DMS153 (cell line): ENCODE measurements around the gene ZDHHC11.
"Not testable (repeated sequence)": the region's sequence is repeated elsewhere in the genome, so short reads cannot be mapped to it uniquely, and the experiment has no call there.

ENCODE experiments used
- DNase-seq: peaks from one replicate; lab custom pipeline; 2025; lab: John Stamatoyannopoulos, UW

ZDHHC11 gene

GRCh38 chr5:801472-801871, 49.3 kb downstream of the ZDHHC11 start:
- no peak for DNase-seq

DNA sequence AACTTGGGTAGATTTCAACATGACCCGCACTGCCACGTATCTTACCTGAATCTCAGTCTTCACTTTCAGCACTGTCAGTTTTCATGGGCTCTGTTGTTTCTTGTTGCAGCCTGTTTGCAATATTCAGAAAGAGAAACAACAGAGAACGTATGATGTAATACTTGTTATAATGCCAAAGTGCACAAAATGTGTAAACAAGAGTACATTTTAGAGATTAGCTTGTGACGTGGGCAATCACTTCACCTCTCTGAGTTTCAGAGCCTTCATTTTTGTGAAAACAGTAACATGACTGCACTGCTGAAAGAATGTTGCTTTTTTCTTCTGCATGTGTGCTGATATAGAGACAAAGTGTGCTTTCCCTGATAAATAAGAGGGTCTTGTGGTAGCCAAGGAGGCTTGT, 49.7 kb downstream of the ZDHHC11 start:
- not testable (repeated sequence) for DNase-seq

DNA sequence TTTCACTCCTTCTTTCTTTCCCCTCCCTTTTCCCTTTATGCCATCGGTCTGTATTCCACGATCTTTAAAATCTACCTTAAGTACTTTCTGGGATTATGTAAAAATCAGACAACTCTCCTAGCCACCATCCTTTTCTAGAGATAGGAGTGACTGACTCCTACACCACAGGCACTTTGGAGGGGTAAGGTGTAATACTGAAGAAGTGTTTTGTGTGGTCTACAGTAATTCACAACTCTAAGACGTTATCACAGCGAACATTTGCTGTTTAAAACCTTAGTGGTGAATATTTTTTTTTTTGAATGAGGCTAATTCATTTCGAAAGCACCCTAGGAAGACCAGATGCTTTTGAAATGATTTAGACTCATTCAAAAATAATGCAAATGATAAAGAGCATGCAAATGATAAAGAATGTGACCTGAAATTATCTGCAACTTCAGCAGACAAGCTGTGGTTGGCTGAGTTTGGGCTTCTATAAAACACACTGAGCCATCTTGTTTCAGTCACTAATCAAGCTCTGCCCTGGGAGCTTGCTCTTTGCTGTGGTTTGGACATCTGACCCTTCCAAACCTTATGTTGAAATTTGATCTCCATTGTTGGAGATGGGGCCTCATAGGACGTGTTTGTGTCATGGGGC, 52.2 kb downstream of the ZDHHC11 start:
- not testable (repeated sequence) for DNase-seq

DNA sequence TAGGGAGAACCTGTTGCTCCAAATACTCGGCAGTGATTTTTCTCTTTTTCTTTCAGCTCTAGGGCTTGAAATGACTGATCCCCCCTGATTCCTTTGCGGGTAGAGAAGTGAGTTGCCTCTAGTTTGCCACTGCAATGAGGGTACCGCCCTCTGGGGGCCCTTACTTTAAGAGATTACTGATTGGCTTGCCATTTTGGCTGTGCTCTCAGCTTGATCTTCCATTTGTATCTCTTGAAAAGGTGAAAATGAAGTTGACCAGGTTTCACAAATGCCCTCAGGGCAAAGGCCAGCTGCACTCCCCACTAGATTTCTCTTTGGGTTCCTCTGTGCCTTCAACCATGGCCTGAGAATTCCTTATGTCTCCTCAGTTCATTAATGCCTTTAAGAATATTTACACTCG, 52.8 kb downstream of the ZDHHC11 start:
- not testable (repeated sequence) for DNase-seq

DNA sequence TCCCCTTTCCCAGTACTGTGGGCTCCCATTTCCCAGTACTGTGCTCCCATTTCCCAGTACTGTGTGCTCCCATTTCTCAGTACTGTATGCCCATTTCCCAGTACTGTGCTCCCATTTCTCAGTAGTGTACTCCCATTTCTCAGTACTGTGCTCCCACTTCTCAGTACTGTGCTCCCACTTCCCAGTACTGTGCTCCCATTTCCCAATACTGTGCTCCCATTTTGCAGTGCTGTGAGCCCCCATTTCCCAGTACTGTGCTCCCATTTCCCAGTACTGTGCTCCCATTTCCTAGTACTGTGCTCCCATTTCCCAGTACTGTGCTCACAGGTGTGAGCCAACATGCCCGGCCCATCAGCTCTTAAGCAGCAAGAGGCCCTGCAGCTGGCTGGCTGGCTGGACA, 54.9 kb downstream of the ZDHHC11 start:
- DNase-seq = not testable (repeated sequence)

DNA sequence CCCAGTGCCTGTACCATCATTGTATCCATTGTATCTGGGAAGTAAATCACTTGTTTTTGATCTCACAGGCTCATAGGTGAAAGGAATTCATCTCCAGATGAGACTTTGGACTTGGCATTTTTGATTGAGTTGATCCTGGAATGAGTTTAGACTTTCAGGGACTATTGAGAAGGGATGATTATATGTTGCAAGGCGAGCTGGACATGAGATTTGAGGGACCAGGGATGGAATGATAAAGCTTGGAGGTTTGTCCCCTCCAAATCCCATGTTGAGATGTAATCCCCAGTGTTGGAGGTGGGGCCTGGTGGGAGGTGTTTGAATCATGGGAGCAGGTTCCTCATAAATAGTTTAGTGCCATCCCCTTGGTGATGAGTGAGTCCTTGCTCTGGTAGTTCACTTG, 55.8 kb downstream of the ZDHHC11 start:
- DNase-seq = not testable (repeated sequence)

- not testable (repeated sequence) for DNase-seq
Observed at GRCh38 chr5:788703-789102, 62.1 kb downstream of the ZDHHC11 start.

DNA sequence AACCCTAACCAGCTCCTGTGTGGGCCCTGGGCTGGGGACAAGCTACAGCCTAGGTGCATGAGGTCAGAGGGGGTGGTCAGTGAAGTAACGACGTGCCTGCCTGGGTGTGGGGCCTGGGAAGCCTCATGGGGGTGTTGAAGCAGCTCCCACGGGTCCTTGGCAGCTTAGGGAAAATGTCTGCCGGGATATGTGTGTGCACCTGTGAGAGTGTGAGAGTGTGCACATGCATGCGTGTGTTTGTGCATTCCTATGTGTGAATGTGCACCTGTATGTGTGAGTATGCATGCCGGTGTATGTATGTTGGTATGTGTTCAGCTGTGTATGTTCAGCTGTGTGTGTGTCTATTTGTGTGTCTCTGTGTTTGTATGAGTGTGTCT, 62.9 kb downstream of the ZDHHC11 start:
- not testable (repeated sequence) for DNase-seq

DNA sequence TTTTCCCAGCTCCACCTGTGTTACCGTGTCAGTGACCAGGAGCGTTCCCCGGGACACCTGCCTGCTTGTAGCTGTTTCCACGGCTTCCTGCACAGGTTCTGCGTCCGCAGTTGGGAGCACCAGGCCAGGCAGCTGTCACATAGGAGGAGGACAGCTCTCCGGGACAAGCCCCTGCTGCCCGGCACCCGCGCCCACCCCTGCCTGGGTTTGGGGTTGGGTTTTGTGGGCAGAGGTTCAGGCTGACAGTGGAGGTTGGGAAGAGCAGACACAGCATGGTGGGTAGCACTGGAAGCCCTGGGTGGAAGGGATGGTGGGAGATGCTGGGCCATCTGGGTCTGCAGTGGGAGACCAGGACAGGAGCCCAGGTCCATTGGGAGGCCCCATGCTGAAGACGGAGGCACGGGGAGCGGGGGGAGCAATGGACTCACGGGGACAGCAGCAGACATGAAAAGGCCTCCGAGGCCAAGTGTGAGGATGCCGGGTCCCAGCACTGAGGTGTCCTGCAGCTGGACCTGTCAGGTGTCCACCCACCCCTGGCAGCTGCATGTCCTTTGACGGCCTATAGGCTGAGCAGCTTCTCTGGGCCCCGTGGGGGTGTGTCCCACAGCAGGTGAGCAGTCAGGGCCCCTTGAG, 63.4 kb downstream of the ZDHHC11 start:
- not testable (repeated sequence) for DNase-seq

DNA sequence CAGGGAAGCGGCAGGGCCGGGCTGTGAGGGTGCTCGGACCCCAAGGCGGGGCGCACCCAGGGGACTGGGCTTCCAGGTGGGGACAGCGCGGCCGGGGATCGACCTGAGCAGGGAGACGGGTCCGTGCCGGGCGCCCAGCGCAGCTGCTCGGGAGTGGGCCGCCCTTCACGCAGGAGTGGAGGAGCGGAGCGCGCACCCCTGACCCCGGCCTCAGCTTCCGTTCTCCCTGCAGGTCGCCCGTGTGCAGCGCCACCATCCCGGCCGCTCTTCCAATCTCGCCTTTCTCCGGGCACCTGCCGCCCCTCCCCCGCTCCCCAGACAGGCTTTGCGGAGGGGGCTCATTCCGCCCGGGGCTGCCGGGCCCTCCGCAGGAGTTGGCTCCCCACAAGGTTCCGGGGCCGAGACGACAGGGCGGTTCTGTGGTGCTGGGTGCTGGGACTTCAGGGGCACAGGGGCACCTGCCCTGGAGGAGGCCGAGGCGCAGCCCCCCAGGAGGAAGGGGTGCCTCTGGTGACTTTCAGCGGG, 65.5 kb downstream of the ZDHHC11 start:
- DNase-seq = not testable (repeated sequence)

DNA sequence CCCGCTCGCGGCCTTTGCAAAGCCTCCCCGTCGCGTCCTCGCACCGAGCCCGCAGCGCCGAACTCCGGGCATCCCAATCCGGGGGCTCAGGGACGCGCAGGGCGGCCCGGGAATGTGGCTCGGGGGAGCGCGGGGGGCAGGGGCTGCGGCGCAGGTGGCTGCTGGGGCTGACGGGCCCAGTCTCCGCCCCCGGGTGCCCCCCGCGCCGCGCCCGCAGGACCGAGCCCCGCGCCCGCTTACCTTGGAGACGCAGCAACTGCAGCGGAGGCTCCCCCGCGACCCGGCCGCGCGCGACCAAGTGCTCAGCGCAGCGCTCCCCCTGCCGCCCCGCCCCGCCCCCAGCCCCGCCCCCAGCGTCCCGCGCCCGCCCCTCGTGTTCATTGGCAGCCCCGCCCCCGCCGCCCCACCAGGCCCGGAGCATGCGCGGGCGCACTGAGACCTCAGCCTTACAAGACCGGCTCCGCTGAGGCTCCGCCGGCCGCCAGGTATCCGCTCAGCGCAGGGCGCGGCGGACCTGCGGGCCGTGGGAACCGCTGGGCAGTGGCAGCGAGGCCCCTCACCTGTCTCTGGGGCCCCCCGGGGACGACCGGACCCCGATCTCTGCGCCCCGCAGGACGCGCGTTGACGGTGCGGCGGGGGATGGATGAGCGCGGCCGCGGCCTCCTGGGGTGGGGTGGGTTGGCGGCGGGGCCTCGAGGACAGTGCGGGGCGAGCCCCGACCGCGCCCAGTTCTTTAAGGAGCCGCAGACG, 66.2 kb downstream of the ZDHHC11 start, which contains the start of gene ZDHHC11B:
Gene ZDHHC11B, minus strand, starts transcription at position 302 of the 750 bp plus-strand sequence. CDS start 17,810 bp downstream, outside the sequence.
- peak; percentile 84 for DNase-seq

DNA sequence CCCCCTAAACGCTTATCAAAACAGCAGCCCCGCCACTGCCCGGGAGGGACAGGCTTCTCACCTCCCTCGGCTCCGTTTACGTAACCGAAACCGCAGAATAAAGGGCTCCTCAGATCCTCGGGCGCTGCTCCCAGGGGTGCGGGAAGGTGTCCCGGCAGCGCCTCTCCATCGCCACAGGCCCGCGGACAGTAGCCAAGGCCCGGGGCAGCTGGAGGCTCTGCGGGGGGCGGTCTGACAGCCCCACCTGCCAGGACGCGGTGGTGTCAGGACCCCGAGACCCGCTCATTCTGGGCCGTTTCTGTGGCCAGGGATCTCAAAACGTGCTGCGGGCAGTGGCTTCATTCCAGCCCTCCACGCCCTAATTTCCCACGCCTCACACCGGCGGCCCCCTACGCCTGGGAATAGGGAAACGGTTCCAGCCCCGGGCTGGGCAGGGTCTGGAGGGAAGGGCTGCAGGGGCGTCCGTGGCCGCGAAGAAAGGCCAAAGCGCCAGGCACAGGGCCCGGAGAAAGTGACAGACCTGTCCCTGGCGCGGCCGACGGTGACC, 66.8 kb downstream of the ZDHHC11 start:
- not testable (repeated sequence) for DNase-seq

GRCh38 chr5:783049-783802, 67.6 kb downstream of the ZDHHC11 start:
- DNase-seq = not testable (repeated sequence)

- DNase-seq = not testable (repeated sequence)
Observed at GRCh38 chr5:782356-782755, 68.4 kb downstream of the ZDHHC11 start.

- not testable (repeated sequence) for DNase-seq
Observed at GRCh38 chr5:780571-780970, 70.2 kb downstream of the ZDHHC11 start.

GRCh38 chr5:778967-779366, 71.8 kb downstream of the ZDHHC11 start:
- not testable (repeated sequence) for DNase-seq

DNA sequence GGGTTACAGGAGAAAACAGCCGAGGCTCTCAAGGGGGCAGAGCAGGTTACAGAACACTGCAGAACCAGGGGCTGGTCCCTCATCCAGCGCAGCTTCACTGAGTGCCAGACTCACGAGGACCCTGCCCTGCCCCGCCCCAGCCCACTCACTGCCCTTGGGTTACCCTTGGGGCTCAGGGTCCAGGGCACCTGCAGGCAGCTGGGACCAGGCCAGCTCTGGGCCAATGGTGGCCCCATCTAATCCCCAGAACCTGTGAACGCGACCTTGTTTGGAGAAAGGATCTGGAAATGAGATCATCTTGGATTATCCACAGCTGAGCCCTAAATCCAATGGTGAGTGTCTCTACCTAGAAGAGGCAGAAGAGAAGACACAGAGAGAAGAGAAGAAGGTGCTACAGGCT, 72.4 kb downstream of the ZDHHC11 start:
- not testable (repeated sequence) for DNase-seq

GRCh38 chr5:777756-778161, 73.0 kb downstream of the ZDHHC11 start:
- DNase-seq = no peak

GRCh38 chr5:776862-777711, 73.7 kb downstream of the ZDHHC11 start:
- no peak for DNase-seq
